Embryonic facial prominence (tissue), 1 donor: ENCODE measurements around the gene CEMIP2.
"Not testable (repeated sequence)": the region's sequence is repeated elsewhere in the genome, so short reads cannot be mapped to it uniquely, and the experiment has no call there.

ENCODE experiments used
- DNase-seq: peaks from one replicate; pipeline ENCODE4 v3.0.0-alpha.2; 2016; ENCODE audit errors: extremely low spot score

CEMIP2 gene, protein sequence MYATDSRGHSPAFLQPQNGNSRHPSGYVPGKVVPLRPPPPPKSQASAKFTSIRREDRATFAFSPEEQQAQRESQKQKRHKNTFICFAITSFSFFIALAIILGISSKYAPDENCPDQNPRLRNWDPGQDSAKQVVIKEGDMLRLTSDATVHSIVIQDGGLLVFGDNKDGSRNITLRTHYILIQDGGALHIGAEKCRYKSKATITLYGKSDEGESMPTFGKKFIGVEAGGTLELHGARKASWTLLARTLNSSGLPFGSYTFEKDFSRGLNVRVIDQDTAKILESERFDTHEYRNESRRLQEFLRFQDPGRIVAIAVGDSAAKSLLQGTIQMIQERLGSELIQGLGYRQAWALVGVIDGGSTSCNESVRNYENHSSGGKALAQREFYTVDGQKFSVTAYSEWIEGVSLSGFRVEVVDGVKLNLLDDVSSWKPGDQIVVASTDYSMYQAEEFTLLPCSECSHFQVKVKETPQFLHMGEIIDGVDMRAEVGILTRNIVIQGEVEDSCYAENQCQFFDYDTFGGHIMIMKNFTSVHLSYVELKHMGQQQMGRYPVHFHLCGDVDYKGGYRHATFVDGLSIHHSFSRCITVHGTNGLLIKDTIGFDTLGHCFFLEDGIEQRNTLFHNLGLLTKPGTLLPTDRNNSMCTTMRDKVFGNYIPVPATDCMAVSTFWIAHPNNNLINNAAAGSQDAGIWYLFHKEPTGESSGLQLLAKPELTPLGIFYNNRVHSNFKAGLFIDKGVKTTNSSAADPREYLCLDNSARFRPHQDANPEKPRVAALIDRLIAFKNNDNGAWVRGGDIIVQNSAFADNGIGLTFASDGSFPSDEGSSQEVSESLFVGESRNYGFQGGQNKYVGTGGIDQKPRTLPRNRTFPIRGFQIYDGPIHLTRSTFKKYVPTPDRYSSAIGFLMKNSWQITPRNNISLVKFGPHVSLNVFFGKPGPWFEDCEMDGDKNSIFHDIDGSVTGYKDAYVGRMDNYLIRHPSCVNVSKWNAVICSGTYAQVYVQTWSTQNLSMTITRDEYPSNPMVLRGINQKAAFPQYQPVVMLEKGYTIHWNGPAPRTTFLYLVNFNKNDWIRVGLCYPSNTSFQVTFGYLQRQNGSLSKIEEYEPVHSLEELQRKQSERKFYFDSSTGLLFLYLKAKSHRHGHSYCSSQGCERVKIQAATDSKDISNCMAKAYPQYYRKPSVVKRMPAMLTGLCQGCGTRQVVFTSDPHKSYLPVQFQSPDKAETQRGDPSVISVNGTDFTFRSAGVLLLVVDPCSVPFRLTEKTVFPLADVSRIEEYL (N-terminal part only)

DNA sequence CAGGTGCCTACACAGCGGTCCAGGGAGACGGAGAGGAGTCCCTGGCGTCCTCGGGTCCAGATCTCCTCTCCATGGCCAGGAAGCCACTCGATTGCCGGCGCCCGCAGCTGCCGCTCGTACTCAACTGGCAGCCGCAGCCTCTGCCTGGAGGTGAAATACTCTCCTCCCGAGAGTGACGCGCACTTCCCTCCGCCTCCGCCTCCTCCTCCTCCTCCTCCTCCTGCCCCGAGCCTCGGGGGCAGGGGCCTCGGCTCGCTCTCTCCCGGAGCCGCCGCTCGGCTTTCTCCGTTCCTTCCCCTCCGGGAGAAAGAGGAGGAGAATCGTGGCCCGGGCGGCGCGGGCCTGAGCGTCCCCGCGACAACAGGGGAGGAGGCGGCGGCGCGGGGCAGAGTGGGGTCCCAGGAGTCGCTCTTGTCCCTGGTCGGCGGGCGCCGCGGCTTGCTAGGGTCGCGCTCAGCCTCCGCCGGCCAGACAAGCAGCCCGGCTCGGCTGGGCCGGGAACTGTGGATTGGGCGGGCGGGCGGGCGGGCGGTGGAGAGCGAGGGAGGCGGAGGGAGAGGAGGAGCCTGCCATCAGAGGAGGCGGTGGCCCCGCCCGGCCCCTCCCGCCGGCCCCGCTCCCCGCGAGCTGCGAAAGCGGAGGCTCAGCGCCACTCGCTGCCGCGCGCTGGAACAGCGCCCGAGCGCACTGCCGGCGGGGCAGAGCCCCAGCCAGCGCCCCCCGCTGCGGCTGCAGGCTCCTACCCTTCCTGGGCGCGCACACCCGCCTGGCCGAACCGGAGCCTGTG is at the start of gene CEMIP2:
Gene CEMIP2, minus strand, starts transcription at position 126 of the 787 bp plus-strand sequence. CDS start 18,140 bp downstream, outside the sequence.
- peak; percentile 82 for DNase-seq

DNA sequence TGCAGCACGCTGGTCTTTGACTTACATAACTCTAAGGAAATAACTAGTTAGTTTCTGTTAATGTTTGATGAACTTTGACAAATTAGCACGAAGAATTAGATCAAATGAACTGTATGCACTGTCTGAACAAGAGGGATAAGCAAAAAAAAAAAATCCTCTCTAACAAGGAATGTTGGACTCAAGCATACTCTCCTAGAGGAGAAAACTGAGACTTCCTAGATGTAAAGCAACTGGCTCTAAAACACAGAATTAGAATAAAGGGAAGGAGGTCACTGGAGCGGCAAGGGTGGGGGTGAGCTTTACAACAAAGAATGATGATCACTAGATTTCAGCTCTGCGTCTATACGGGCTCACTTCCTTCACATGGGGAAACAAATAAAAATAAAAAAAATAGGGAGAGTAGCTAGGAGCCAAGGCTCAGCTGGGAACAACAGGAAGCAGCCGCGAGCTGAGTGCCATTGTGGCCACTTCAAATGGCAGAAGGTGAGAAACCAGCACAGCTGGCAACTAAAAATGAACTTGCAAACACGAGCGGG is 48.7 kb upstream of the CEMIP2 start:
- DNase-seq: no peak

DNA sequence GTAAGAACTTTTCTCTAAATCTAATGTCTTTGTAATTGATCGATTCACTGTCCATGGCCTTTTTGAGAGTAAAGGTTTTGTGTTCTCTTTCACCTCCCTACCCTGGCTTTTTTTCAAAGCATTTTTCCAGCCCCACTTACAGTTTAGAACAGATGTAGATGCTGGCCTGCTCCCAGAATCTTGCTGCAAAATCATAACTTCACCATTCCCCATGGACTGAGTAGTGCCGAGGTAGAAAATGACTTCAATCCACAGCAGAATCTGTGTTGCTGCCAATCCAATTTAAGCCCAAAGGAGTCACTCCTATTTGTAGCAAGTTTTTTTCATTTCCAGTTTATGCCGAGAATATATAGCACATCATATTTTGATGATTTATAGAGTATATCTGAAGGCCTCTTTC is 46.5 kb upstream of the CEMIP2 start:
- no peak for DNase-seq

DNA sequence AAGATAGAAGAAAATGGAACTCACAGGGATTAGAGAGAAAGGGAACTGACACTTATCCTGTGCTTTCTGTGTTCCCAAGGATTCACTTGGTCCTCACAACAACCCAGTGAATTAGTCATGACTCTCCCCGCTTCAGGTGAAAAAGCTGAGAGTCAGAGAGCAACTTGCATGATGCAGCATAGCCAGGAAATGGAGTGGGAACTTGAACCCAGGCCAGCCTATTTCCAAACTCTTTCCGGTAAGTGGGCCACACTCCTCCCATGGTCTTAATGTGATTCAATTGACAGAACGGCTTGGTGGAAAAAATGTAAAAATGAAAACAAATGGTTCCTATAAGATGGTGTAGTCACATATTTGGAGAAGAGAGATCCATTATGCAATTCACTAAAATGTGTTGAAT is 45.9 kb upstream of the CEMIP2 start:
- no peak for DNase-seq

DNA sequence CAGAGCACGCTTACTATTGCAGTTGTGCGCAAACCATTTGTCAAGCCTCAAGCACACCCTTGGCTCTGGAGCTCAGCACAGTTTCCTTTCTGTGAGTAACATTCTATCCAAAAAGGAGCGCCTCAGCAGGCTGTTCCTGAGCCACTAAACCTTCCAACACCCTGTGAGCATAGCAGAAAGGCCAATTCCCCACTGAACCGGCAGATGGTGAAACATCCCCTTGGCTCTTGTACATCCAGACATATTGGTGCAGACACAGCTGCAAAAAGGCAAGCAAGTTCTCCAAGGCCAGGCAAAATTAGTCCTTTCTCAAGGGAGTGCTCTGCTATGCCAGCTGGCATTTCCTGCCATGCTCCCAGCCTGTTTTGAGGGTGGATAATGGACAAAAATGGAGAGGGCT is 44.1 kb upstream of the CEMIP2 start:
- DNase-seq: no peak

DNA sequence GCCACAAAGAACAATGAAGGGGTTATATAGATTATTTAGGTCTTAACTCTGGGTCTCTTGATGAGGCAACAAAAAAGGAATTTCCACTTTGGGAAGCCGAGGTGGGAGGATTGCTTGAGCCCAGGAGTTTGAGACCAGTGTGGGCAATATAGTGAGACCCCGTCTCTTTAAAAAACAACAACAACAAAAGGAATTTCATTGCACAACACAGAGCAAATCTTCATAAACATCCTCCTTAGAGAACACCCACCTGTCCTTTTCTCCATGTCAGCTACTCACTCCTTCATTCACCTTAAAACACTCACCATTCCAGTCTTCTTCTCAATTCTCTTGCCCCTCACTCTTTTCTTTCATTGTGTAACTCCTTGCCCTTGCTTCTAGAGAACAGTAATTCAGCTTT is 39.8 kb upstream of the CEMIP2 start:
- no peak for DNase-seq

DNA sequence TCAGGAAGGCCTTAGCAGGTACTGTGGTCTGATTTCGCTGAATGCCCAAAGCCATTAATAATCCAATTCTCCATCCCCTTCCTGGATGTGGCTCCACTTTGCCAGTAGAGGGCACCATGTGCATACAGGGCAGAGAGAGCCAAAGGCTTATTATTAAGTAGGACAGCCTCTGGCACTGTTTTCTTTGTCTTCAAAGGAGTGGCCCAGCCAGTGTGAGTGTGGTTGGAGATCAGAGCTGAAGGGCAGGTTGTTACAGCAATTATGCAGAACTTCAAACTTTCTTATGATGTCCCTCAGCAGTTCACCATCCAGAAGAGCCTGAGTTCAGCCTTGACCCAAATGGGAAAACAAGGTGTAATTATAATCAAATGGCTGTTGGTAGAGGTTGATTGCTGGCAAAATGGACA is 38.6 kb upstream of the CEMIP2 start:
- DNase-seq: no peak

DNA sequence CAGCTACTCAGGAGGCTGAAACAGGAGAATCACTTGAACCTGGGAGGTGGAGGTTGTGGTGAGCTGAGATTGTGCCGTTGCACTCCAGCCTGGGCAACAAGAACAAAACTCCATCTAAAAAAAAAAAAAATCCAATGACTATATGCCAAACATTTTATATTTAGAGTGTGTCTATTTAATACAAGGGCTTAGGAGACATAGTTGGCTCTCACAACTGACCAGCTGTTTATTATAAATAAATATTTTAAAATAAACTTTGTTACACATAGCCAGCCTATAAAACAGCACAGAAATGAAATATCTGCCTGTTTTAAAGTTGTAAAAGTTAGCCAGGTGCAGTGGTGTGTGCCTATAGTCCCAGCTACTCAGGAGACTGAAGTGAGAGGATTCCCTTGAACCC is 36.8 kb upstream of the CEMIP2 start:
- not testable (repeated sequence) for DNase-seq

DNA sequence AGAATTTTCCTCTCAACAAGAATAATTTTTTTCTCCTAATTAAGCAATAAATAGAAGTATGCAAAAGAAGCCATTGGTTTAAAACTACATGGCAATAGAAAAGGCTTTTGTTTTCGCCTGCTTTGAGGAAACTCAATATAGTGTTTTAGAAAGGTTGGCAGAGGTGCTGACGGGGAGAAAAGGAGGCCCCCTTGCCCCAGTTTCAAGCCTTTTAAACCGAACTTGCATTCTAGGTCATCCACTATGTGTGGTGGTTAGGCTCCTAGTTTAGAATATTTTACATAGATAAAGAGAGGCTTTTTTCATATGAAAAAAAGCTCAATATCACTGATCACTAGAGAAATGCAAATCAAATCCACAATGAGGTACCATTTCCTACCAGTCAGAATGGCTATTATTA is 33.5 kb upstream of the CEMIP2 start:
- no peak for DNase-seq

DNA sequence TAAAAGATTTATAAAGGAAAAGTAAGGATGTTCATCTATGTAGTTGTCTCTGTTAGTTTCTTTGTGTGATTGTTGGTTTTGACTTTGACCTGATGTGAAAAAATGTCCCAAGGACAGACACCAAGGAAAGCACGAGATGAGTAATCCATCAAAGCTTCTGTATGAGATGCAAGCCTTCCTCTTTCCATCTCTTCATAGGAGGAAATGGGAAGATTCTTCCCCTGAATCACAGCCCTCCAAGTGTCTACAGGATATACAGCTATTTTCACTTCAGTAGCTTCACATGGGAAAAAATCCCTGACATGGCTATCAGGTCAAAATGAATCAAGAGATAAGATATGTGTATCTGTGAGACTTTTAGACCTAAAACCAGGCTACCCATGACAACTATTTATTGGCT is 29.0 kb upstream of the CEMIP2 start:
- no peak for DNase-seq

DNA sequence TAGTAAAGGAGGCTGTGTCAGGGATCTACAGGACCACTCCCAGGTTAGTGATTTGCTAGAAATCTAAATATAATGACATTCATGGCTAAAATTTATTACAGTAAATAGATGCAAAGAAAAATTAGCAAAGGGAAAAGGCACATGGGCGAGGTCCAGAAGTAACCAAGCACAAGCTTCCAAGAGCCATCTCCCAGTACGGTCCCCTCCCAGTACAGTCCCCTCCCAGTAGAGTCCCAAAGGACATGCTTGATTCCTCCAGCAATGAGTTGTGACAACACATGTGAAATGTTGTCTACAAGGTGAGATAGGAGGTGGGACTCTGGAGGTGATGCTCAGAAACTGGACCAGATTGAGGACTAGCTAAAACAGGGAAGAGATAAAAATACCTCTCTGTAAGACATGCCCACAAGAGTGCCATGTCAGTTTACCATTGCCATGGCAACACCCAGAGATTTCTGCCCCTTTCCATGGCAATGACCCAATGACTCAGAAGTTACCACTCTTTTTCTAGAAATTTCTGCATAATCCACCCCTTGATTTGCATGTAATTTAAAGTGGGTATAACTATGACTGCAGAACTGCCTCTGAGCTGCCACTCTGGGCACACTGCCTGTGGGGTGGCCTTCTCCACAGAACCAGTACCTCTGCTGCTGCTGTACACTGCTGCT is 27.9 kb upstream of the CEMIP2 start:
- DNase-seq: no peak

DNA sequence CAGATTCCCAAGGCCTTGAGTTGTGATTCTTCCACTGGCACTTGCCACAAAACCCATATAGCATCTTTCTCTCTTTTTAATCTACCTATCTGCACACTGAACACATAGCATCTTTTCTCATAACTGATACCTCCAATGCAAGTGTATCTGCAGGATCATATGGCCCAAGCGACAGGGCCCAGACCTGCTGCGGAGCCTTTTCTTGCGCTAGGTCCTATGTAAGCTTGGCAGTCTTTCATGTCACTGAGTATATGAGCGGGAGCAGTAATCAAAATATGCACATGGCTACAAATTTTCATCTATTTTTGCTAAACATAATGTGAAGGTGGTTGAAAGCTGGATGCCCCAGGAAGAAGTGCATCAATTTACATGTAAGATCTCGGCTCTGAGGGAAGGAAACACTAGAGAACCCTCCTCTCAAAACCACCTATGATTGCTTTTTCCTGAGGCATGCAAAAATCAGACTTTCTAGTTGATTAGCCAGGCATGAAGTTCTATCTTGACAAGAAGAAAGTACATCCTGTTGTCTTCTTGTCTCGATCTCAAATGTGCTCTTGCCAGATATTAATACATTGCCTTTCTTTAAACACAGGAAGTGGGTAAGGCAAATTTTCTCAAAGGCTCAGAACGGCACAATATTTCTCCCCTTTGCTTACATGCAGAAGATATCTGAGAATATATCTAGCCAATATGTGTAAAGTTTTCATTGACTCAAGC is 26.9 kb upstream of the CEMIP2 start:
- DNase-seq: no peak

DNA sequence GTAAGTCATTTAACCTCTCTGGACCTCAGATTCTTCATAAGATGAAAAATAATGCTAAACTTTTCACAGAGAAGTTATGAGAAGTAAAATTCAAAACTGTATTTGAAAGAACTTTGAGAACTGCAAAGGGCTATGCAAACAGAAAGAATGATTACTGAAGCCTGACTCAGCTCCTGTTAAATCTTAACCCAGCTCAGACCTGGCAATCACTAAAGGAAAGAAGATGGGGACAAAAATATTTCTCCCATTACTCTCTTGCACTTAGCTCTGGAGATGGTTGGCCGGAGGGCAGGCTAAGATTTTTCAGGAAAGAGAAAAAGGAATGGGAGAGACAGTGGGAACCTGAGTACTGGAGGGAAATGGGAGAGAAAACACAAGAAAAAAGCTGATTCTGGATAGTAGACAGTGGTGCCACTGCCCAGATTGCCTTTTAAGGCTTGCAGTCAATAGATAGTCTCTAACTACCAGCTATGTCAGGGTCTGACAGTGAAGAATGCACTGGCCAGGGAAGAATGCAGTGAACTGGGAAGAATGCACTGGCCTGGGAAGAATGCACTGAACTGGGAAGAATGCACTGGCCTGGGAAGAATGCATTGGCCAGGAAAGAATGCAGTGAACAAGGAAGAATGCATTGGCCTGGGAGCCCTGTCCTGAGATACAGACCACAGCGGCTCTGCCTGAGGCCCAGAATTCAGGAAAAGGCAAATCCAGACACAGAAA is 25.2 kb upstream of the CEMIP2 start:
- no peak for DNase-seq

DNA sequence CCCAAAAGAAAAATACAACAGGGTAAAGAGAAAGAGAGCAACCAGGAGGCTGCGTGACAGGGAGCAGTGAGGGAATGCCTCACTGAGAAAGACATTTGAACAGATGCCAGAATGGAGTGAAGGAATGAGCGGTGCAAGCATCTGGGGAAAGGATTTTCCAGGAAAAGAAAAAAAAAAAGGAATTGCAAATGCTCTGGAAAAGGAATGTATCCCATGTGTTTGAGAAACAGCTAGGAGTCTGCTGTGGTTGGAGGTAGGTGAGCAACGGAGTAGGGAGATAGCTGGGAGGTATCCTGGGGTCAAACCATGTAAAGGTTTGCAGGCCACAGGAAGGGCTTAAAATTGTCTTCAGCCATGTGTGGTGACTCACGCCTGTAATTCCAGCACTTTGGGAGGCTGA is 23.6 kb upstream of the CEMIP2 start:
- no peak for DNase-seq

DNA sequence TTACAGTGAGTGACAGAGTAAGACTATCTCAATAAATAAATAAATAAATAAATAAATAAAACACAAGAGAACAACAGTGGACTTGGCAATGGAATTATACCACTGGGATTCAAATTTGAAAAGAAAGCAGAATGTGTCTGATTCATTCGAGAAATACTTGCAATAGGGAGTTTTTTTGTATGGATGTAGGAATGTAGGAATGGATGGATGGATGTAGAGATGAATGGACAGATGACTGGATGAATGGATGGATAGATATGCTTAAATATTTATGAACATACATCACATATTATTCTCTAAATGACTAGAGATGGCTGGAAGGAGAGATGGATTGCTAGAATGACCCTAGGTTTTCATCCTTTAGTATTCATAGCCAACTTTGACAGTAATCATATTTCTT is 22.0 kb upstream of the CEMIP2 start:
- no peak for DNase-seq

DNA sequence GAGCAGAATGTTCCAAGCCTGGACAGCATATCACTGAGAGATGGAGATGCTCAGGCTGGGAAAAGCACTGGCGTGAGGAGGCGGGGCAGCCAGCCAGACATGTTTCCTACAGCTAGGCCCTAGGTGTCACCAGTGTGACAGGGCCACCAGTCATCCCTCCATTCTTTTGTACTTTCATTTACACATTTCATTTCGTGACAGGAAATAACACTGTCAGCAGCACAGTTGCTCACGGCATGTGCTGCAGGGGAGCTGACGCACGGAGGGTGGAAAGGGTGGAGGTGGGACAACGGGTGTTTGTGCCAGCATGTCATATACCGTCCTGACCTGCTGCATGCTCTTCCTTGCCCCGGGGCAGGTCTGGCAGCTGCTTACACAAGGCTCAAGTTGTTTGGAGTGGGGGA is 14.8 kb upstream of the CEMIP2 start:
- DNase-seq: no peak

DNA sequence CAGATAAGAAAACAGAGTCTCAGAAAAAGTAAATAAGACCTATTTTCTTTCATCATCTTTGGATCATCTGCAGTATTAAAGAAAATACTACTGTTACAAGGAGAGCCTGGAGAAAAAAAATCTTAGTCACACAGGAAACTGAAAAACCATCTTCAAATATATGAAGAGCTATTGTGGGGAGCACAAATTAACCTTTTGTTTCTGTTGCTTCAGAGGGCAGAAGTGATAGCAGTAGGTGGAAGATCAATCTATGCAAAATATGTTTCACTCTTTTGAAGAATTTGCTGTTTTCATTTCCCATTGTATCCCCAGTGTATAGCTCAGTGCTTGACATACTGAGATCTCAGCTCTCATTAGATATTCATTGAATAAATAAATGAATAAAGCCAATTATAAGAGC is 13.1 kb upstream of the CEMIP2 start:
- DNase-seq: no peak

DNA sequence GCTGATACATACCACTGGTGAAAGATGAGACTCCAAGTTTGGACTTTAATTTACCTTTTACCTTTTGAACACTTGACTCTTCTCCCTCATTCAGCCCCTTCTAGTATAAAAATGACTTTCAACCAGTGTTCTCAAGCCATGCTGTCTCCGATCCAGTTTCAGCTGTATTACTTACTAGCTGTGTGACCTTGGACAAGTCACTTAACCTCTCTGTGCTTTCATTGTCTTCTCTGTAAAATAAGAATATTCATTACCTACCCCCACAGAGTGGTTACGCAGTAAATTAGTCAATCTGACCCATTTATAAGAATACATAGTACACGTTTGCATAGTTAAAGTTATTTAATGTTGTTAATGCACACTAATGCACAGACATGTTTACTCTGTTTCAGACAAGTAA is 12.6 kb upstream of the CEMIP2 start:
- DNase-seq: no peak

DNA sequence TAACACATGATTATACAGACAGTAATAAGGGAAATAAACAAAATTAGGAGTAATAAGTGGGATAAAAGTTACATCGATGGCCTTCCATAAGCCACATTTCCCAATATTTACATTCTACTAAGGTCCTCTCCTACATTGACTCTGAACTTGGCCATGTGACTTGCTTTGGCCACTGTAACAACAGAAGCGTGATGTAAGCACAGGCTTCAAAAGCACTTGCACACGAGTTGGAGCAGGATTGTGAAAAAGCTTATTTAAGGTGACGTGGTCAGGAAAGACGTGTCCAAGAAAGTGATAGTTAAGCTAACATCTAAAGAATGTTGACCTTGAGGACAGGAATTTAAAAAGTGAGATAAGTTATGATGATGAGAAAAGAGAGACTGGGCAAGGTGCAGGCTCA is 9.8 kb upstream of the CEMIP2 start:
- no peak for DNase-seq
